HG03064 (cell line): ENCODE measurements around the gene CYTH1.
"Not testable (repeated sequence)": the region's sequence is repeated elsewhere in the genome, so short reads cannot be mapped to it uniquely, and the experiment has no call there.

Experiments
- ATAC-seq: cut with Tn5 transposase; IDR thresholded peaks from one replicate; pipeline ENCODE4 v1.9.1; 2021; ENCODE audit warnings: low read depth; ENCODE audit not compliant: unreplicated experiment

CYTH1 gene

GRCh38 chr17:78789149-78789662, 7.1 kb upstream of the CYTH1 start:
- ATAC-seq: no peak

DNA sequence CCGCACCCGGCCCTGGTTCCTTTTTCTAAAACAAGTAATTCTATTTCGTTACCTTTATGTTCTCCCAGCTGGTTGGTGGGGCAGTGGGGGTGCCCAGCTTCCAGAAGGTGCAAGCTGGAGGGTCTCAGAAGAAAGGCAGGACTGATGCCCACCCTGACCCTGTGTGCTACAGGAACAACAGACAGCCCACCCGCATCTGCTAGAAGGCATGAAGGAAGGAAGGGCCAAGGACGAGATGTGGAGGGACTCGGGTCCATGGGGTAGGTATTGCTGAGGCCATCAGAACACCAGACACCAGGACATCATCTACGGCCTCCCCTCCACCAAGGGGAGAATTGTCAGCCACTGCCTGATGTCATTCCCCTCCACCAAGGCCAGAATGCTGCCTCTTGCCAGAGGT, 6.4 kb upstream of the CYTH1 start:
- no peak for ATAC-seq

DNA sequence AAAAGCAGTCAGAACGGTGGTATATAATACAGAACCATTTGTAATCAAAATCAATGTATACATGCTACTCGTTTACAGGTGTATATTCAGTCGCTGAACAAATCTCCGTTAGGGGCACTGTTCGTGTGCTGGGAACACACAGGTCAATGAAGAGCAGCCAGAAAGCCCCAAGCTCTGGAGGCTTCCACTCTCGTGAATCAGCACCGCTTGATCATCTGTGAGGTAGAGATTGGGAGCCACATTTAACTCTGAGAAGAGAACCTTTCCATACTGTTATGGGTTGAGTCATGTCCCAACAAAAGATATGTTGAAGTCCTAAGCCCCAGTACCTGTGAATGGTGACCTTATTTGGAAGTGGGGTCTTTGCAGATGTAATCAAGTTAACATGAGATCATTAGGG, 5.4 kb upstream of the CYTH1 start:
- ATAC-seq: no peak

DNA sequence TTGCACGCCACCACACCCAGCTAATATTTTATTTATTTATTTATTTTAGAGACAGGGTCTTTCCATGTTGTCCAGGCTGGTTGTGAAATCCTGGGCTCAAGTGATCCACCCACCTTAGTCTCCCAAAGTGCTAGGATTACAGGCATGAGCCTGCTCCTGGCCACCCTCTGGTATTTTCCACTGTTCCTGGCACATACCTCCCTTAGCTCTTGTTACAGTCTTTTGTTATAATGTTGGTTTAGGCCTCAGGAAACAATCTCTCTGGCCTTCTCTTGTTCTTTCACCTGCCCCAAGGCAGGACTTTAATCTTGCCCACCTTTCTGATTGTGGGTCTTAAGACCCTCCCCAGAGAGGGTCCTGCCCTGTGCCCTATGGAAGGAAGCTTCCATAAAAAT, 3.6 kb upstream of the CYTH1 start:
- no peak for ATAC-seq

DNA sequence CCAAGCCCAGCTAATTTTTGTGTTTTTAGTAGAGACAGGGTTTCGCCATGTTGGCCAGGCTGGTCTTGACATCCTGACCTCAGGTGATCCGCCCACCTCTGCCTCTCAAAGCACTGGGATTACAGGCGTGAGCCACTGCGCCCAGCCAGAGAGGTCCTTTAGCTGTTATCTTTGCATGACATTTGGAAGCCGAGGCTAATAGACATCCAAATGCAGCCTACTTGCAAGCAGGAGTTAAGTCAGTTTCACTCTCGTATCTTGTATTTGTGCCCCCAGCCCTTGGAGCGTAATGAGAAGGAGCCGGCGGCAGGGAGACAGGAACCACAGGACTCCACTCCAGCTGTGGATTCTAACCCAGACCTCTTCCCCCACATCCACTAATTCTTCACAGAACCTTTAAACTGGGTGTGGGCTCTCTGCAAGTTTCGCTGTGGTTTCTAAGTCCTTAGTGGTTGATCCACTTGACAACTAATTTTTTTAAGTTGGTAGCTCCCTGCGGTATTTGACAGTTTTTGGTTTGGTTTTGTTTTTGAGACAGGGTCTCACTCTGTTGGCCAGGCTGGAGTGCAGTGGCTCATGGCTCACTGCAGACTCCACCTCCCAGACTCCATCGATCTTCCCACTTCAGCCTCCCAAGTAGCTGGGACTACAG, 3.1 kb upstream of the CYTH1 start:
- ATAC-seq: no peak

DNA sequence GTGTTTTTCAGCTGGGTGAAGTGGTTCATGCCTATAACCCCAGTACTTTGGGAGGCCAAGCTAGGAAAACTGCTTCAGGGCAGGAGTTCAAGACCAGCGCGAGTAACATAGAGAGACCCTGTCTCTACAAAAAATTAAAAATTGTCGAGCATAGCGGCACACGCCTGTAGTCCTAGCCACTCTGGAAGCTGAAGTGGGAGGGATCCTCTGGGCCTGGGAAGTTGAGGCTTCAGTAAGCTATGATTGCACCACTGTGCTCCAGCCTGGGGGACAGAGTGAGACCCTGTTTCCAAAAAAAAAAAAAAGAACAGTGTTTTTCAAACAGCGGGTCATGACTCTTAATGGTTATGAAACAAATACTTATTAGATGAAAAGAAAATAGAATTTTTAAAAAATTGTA, 2.3 kb upstream of the CYTH1 start:
- ATAC-seq: no peak

GRCh38 chr17:78783711-78784324, 1.7 kb upstream of the CYTH1 start:
- no peak for ATAC-seq

DNA sequence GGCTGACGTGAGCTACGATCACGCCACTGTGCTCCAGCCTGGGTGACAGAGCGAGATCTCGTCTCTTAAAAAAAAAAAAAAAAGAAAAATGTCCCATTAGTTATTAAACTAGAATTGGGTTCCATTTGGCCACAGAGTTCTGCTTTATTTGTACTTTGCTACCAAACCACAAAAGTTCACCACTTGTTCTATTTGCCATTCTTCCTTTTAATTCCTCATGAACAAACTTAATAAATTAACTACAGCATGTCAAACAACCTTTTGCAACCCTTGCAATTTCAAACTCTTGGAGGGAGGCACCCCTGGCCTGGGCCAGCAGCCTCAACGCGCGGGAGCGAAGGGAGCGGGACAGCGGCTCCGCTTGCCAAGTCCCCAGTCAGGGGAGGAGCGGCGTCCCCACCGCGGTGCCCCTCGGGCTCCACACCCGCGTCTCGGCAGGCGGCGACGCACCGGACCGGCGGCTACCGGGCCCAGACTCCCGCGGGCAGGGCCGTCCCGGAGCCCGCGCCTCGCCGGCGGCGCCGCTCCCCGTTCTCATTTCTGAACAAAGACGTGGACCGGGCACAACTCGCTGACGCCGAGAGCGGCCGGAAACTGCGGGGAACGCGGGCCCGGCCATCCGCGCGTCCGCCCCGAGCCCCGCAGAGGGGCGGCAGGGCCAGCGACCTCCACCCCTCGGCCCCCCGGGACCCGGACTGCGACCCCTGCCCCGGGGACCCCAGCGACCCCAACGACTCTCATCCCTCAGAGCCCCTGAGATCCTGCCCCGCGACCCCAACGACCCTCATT, 775 bp downstream of the CYTH1 start:
- ATAC-seq: no peak

DNA sequence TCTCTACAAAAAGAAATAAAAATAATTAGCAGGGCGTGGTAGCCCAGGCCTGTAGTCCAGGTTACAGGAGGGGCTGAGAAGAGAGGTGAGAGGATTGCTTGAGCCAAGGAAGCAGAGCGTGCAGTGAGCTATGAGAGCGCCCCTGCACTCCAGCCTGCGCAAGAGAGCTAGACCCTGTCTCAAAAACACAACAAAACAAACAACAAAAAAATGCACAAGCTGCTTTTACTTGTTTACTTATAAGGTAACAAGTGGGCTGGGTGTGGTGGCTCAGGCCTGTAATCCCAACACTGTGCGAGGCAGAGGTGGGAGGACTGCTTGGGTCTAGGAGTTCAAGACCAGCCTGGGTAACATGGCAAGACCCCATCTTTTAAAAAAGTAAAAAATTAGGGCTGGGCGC, 1.7 kb downstream of the CYTH1 start:
- ATAC-seq: no peak

DNA sequence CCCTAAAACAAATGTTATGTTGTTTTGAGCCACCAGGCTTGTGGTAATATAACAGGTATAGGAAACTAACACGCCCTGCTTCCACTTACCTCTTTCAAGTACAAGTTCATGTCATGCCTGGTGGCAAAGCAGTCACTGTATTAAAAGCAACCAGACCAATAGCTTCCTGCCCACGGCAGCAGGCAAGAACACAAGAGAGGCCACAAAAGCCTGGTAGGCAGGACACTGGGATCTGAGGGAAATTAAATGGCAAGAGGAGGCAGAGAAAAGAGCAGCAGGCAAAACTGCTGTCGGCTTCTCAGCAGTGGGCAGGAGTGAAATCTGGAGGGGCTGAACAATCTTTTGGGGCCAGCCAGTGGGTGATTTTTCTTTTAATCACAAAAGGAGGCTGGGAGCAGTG, 2.2 kb downstream of the CYTH1 start:
- ATAC-seq: no peak

- ATAC-seq: not testable (repeated sequence)
Observed at GRCh38 chr17:78779286-78779651, 2.8 kb downstream of the CYTH1 start.

DNA sequence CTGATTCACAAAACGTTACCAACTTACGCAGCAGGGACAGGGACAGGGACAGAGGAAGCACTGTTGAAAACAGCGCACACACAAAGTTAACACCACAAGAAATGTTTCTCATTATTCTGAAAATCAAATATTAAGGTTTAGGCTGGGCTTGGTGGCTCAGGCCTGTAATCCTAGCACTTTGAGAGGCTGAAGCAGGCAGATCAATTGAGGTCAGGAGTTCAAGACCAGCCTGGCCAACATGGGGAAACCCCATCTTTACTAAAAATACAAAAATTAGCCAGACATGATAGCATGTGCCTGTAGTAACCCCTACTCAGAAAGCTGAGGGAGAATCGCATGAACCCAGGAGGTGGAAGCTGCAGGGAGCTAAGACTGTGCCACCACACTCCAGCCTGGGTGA, 4.2 kb downstream of the CYTH1 start:
- ATAC-seq: no peak

DNA sequence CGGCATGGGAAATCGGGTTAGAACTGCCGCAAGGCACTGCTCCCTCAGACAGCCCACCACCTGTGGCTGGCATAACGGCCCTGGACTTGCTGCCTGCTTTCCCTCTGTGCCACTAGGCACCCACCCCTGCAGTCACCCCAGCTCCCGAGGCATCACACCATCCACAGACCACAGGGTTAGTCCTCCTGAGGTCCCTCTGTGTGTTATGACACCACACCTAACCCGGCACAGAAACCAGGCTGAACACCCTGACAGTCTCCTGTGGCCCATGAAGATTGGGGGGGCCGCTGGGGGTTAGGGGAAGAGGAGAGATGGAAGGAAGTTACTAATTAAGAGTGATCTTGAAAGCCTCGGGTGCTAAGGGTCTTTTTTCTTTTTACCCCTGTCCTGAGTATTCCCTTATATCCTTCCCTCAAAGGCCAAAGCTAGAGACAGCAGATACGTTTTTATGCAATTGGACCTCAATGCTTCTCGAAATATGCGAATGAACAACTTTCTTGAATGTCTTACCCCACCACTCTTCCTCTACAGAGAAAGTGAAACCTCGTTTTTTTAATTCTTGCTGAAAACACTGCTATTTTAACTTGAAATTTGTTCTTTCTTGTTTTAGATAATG, 7.0 kb downstream of the CYTH1 start:
- ATAC-seq: no peak

DNA sequence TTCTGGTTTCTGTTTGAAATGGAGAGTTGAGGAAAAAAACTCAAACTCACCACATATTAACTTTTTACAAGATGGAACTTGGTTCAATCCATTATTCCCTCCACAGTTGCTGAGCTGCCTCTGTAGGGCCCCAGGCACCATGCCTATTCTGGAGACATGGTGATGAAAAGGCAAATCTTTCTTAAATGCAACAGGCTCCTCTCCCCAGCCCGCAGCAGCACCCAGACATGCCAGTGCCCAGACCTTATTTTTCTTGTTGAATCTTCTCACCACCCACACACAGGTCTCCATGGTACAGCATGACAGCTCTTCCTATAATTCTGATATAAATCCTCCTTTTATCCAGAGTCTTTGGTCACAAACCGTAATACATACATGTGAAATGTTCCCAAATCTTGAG, 7.6 kb downstream of the CYTH1 start:
- no peak for ATAC-seq

DNA sequence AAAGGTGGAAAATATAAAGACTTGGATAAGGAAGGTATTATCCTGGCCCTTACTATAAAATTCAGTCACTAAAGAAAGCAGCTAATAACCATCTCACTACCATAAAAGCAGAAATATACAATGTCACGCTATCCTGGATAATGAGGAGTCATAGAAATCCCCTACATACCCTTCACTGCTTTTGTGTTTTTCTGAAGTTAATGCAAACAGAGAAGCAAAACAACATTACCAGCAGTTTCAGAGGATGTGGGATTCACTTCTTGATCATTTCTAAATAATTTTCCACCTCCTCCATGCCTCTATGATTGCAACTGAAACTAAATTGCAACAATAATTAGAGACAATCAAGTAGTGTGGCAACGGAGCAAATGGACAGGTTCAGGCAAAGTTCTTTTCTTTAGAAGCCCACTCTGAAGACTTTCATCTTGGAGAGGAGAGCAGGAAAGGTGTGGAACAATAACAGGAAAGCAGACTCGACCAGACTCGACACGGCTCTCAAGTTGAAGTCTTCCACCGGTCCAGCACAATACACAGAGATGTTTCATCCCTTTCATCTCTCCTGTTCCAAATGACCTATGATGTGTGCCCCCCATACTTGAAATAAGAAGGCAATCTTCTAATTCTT, 10.2 kb downstream of the CYTH1 start:
- no peak for ATAC-seq

GRCh38 chr17:78769196-78769773, 12.8 kb downstream of the CYTH1 start:
- no peak for ATAC-seq

GRCh38 chr17:78767806-78768205, 14.3 kb downstream of the CYTH1 start:
- ATAC-seq: no peak

DNA sequence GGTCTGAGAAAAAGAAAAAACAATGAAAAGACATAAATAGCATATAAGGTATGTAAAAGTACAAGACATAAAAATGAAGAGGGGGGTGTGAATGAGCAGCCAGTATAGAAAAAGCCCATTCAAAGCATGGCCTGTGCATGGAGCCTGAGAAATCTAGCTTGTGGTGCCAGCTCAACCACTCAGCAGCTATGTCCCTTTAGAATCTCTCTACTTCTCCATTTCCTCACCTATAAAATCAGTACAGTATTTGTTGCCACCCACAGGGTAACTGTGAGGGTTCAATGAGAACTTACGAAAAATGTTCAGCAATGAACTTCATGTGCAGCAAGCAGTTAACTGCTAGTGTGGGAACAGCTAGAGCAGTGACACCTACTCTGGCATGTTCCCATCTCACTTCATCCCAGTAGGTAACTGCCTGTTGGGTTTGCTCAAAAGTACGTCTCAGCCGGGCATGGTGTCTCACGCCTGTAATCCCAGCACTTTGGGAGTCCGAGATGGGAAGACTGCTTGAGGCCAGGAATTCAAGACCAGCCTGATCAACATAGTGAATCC, 15.3 kb downstream of the CYTH1 start:
- ATAC-seq: no peak

DNA sequence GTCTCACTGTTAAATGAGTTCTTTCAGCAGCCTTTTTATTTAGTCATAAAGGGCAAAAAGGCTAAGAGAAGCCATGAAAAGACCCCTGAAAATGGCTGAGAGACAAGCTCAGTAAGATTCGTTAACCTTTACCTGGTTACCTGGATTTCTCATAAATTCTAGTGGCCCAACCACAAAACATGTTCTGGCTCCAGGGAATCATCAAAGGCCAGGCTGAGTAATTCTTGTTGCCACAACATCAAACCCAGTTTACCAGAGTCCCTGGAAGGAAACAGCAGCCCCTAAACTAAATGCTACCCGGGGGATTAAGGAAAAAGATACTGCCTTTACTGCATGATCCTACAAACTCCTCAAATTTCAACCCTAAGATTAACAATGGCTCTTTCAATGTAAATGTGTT, 15.8 kb downstream of the CYTH1 start:
- no peak for ATAC-seq

DNA sequence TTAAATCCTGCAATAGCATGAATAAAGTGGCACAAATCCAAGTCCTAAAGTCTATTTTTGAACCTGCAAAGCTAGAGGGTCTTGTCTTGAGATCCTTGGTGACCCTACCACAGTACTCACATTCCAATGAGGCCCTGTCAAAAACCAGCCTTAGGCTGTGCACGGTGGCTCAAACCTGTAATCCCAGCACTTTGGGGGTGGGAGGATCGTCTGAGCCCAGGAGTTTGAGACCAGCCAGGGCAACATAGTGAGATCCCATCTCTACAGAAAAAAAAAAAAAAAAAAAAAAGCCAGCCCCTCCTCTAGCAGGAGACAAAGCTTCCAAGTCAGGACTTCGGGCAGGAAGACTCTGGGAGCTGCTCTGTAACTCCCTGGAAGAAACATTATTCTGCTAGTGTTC, 16.3 kb downstream of the CYTH1 start:
- ATAC-seq: no peak
